A673 (cell line): Measurements from ENCODE around the gene CCSER1. TPM values are rescaled to one million over a fixed set of nuclear protein-coding genes. Genes with fewer than 3 reads are reported as not detected.

Source experiments
- BruUV-seq: library from RNA; stranded (reverse); fragments of 400-500 nt; replicated peaks from 2 replicates; lab custom pipeline; 2021; lab: Mats Ljungman, UMichigan
- CTCF ChIA-PET: fragments of 300-600 bp; sonication (Branson Sonifier 250); formaldehyde crosslinking; loops from one replicate; lab custom pipeline; 2022; ENCODE audit warnings: antibody characterized with exemption; lab: Charles Lee
- POLR2A ChIA-PET: fragments of 300-600 bp; sonication (Branson Sonifier 250); formaldehyde crosslinking; loops from one replicate; lab custom pipeline; 2022; ENCODE audit warnings: antibody characterized with exemption; ENCODE audit not compliant: low non-redundant PET; lab: Charles Lee
- DNase-seq: peaks from one replicate; pipeline ENCODE4 v3.0.0-alpha.2; 2015; ENCODE audit warnings: low spot score
- H3K27ac ChIP-seq: fragments of 200-600 bp; sonication (generic); 2 replicates; pipeline ENCODE4 v1.5.1; 2016; ENCODE audit warnings: mixed run types, low read depth, mild to moderate bottlenecking, mixed read lengths, antibody characterized with exemption, low read length; ENCODE audit not compliant: poor library complexity, severe bottlenecking
- H3K27me3 ChIP-seq: fragments of 200-600 bp; sonication (generic); replicated peaks from 2 replicates; pipeline ENCODE4 v1.6.1; 2017; ENCODE audit warnings: mixed run types, low read depth, mild to moderate bottlenecking, mixed read lengths, antibody characterized with exemption, low read length; ENCODE audit not compliant: insufficient read depth, poor library complexity
- H3K36me3 ChIP-seq: fragments of 200-600 bp; sonication (generic); 2 replicates; pipeline ENCODE4 v1.6.1; 2016; ENCODE audit warnings: mixed run types, mild to moderate bottlenecking, mixed read lengths, antibody characterized with exemption, low read length; ENCODE audit not compliant: insufficient read depth, poor library complexity, severe bottlenecking
- H3K4me1 ChIP-seq: fragments of 200-600 bp; sonication (generic); 2 replicates; pipeline ENCODE4 v1.6.1; 2017; ENCODE audit warnings: mixed run types, mild to moderate bottlenecking, mixed read lengths, antibody characterized with exemption, low read length; ENCODE audit not compliant: insufficient read depth, poor library complexity, severe bottlenecking
- H3K4me3 ChIP-seq: fragments of 200-600 bp; sonication (generic); 2 replicates; pipeline ENCODE4 v1.5.1; 2016; ENCODE audit warnings: low read depth, mixed run types, mild to moderate bottlenecking, mixed read lengths, low read length; ENCODE audit not compliant: poor library complexity, severe bottlenecking
- H3K9me3 ChIP-seq: fragments of 200-600 bp; sonication (generic); 2 replicates; pipeline ENCODE4 v1.6.1; 2016; ENCODE audit warnings: mixed run types, low read depth, mild to moderate bottlenecking, mixed read lengths, antibody characterized with exemption, low read length; ENCODE audit not compliant: poor library complexity, severe bottlenecking
- EZH2 ChIP-seq: fragments of 200-600 bp; sonication (generic); IDR thresholded peaks from 2 replicates; pipeline ENCODE4 v1.6.1; 2017; ENCODE audit warnings: borderline replicate concordance, low read depth, mild to moderate bottlenecking, mixed read lengths, antibody characterized with exemption, low read length; ENCODE audit not compliant: poor library complexity, severe bottlenecking
- intact Hi-C: fragments of 100-400 bp; cut with micrococcal nuclease; formaldehyde crosslinking; loops from one replicate; pipeline ENCODE4 v1.10.0; 2022; ENCODE audit not compliant: unreplicated experiment
- total RNA-seq: library from RNA; stranded (reverse); gene quantifications from 2 replicates; pipeline ENCODE4 v1.2.3, GENCODE V29; 2021
- TF ChIP-seq, protein P1 (sequence below): fragments of 300-800, 200-600 bp; sonication (generic); conservative IDR thresholded peaks from 2 replicates; pipeline ENCODE4 v1.5.1; 2017; ENCODE audit warnings: low read depth, mild to moderate bottlenecking, antibody characterized with exemption, low read length, moderate library complexity, mixed read lengths

CCSER1 gene
- total RNA-seq, 1 experiment from 2014 or later: not detected

DNA sequence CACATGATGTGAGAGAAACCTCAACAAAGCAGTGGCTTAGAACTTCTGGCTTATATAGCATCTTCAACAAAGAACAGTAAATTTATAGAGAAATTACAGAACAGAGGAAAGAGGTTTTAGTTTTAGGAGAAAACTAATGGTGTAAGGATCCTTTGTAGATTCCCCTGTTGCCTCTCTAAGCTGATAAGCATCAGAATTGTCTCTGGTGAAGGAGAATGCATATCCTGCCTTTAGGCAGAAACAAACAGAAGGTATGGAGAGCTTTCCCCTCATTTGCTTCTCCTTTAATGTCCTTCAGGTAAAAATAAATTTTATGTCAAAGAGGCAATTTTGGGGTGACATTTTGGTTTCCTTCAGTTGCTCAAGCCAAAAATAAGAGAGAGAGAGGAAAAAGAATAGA is 625.9 kb downstream of the CCSER1 start:
- no peaks in the 10 kb centered on the region for H3K9me3 ChIP-seq
- H3K27ac ChIP-seq: no peak overlapping the region
- no peaks in the 10 kb centered on the region for H3K4me1 ChIP-seq
- no peaks in the 10 kb centered on the region for H3K36me3 ChIP-seq
- DNase-seq: no peak
- intact Hi-C loops: no loop called here
- CTCF ChIA-PET: no interaction called here
- BruUV-seq: no TSS peak
- H3K27me3 ChIP-seq: no peaks in the 10 kb centered on the region
- no peak for TF ChIP-seq EZH2
- TF ChIP-seq, protein P1, sequence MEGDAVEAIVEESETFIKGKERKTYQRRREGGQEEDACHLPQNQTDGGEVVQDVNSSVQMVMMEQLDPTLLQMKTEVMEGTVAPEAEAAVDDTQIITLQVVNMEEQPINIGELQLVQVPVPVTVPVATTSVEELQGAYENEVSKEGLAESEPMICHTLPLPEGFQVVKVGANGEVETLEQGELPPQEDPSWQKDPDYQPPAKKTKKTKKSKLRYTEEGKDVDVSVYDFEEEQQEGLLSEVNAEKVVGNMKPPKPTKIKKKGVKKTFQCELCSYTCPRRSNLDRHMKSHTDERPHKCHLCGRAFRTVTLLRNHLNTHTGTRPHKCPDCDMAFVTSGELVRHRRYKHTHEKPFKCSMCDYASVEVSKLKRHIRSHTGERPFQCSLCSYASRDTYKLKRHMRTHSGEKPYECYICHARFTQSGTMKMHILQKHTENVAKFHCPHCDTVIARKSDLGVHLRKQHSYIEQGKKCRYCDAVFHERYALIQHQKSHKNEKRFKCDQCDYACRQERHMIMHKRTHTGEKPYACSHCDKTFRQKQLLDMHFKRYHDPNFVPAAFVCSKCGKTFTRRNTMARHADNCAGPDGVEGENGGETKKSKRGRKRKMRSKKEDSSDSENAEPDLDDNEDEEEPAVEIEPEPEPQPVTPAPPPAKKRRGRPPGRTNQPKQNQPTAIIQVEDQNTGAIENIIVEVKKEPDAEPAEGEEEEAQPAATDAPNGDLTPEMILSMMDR: no peak
- H3K4me3 ChIP-seq: no peak overlapping the region
- POLR2A ChIA-PET: no interaction called here

DNA sequence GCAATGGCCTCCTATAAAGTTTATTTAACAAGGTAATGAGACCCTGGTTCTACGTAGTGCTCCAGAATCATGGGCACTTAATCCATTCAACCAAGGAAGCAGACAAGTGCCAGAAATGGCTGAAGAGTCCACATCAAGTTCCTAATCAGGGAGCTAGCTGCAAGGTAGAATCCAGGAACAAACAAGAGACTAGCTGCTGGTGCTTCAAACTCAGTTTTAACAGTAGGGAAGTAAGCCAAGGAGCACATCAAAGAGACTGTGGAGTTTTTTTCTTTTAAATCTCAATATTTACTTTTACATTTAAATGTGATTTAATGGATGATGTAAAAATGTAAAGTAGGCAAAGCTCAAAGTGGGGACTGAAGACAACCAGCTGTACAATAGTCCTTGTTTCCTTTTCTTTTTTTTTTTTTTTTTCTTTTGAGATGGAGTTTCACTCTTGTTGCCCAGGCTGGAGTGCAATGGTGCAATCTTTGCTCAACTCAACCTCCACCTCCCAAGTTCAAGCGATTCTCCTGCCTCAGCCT is 630.4 kb downstream of the CCSER1 start:
- ChIA-PET CTCF (no interaction called here), POLR2A (no interaction called here)
- no peak overlapping the region for H3K4me3 ChIP-seq
- DNase-seq: no peak
- TF ChIP-seq EZH2: no peak
- TF ChIP-seq, protein P1: no peak
- no TSS peak for BruUV-seq
- H3K4me1 ChIP-seq: no peaks in the 10 kb centered on the region
- no peak overlapping the region for H3K27ac ChIP-seq
- no peaks in the 10 kb centered on the region for H3K27me3 ChIP-seq
- intact Hi-C loops: no loop called here
- no peaks in the 10 kb centered on the region for H3K36me3 ChIP-seq
- H3K9me3 ChIP-seq: no peaks in the 10 kb centered on the region

DNA sequence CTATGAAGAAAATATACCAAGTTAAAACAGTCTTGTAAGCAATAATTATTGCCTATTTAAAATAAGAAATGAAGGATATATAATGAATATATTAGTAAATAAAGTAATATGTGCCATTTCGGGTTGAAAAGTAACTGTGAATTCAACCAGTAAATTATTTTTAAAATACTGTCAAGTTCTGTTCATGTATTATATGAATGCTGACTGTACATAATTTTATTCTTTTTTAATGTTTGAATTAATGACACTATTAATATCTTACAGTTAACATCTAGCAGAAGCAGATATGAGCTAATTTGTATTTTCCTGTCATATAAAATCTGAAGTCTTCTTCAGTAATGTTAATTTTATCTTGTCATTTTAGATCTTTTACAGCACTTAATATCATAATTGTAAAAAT is 632.9 kb downstream of the CCSER1 start:
- H3K27me3 ChIP-seq: no peaks in the 10 kb centered on the region
- no TSS peak for BruUV-seq
- intact Hi-C loops: no loop called here
- TF ChIP-seq, protein P1: no peak
- TF ChIP-seq EZH2: no peak
- DNase-seq: no peak
- no peak overlapping the region for H3K4me3 ChIP-seq
- H3K36me3 ChIP-seq: no peaks in the 10 kb centered on the region
- no peaks in the 10 kb centered on the region for H3K4me1 ChIP-seq
- CTCF ChIA-PET: no interaction called here
- no peaks in the 10 kb centered on the region for H3K9me3 ChIP-seq
- POLR2A ChIA-PET: no interaction called here
- H3K27ac ChIP-seq: no peak overlapping the region
